HG03095 (cell line): ENCODE measurements around the gene TRIM4.
"Not testable (repeated sequence)": the region's sequence is repeated elsewhere in the genome, so short reads cannot be mapped to it uniquely, and the experiment has no call there.

Source experiments
- ATAC-seq: cut with Tn5 transposase; IDR thresholded peaks from one replicate; pipeline ENCODE4 v1.9.1; 2021; ENCODE audit warnings: moderate library complexity; ENCODE audit not compliant: unreplicated experiment

The TRIM4 gene

GRCh38 chr7:99920149-99920548, 819 bp upstream of the TRIM4 start:
- no peak for ATAC-seq

- no peak for ATAC-seq
Observed at GRCh38 chr7:99919814-99920112, 433 bp upstream of the TRIM4 start.

GRCh38 chr7:99910976-99911375, 8.4 kb downstream of the TRIM4 start:
- ATAC-seq: no peak

- ATAC-seq: no peak
Observed at GRCh38 chr7:99901581-99901980, 17.7 kb downstream of the TRIM4 start.

GRCh38 chr7:99899830-99900519, 19.4 kb downstream of the TRIM4 start:
- no peak for ATAC-seq

GRCh38 chr7:99898836-99899235, 20.5 kb downstream of the TRIM4 start:
- ATAC-seq: no peak

GRCh38 chr7:99898023-99898357, 21.3 kb downstream of the TRIM4 start:
- ATAC-seq: no peak

- no peak for ATAC-seq
Observed at GRCh38 chr7:99897322-99898022, 21.9 kb downstream of the TRIM4 start.

GRCh38 chr7:99894738-99895137, 24.6 kb downstream of the TRIM4 start:
- ATAC-seq: no peak

- no peak for ATAC-seq
Observed at GRCh38 chr7:99893280-99893679, 26.1 kb downstream of the TRIM4 start.

- ATAC-seq: not testable (repeated sequence)
Observed at GRCh38 chr7:99890348-99890747, 29.0 kb downstream of the TRIM4 start.

GRCh38 chr7:99888366-99888765, 31.0 kb downstream of the TRIM4 start:
- not testable (repeated sequence) for ATAC-seq

GRCh38 chr7:99881370-99881769, 38.0 kb downstream of the TRIM4 start:
- no peak for ATAC-seq

GRCh38 chr7:99876933-99877332, 42.4 kb downstream of the TRIM4 start, which contains the start of gene OR2AE1:
Gene OR2AE1 (minus strand): TSS chr7:99877033. CDS start chr7:99877033, 0 bp downstream.
- ATAC-seq: no peak

- no peak for ATAC-seq
Observed at GRCh38 chr7:99876491-99876890, 42.8 kb downstream of the TRIM4 start.

GRCh38 chr7:99868246-99868645, 51.1 kb downstream of the TRIM4 start:
- no peak for ATAC-seq

GRCh38 chr7:99867477-99867876, 51.9 kb downstream of the TRIM4 start:
- ATAC-seq: not testable (repeated sequence)

GRCh38 chr7:99863847-99864440, 55.4 kb downstream of the TRIM4 start:
- ATAC-seq: no peak

- no peak for ATAC-seq
Observed at GRCh38 chr7:99860281-99861127, 58.8 kb downstream of the TRIM4 start.

- no peak for ATAC-seq
Observed at GRCh38 chr7:99855236-99855635, 64.1 kb downstream of the TRIM4 start.

GRCh38 chr7:99848420-99849216, 70.7 kb downstream of the TRIM4 start:
- no peak for ATAC-seq
